Stomach smooth muscle (tissue), 2 donors: ENCODE results near the gene SDCBP2.

Source experiments
- H3K27ac ChIP-seq: one replicate; pipeline ENCODE4 v1.7.0; 2013; ENCODE audit warnings: mild to moderate bottlenecking, low read length, inconsistent platforms
- H3K27me3 ChIP-seq, 2 donors: one replicate each; pipeline ENCODE4 v1.7.0; 2013; ENCODE audit warnings: low read length in 2 of 2; ENCODE audit not compliant: insufficient read depth in 2 of 2, control insufficient read depth in 1 of 2
- H3K36me3 ChIP-seq, 2 donors: one replicate each; pipeline ENCODE4 v1.7.0; 2013; ENCODE audit warnings: low read length in 2 of 2; ENCODE audit not compliant: control insufficient read depth in 2 of 2, insufficient read depth in 2 of 2
- H3K4me1 ChIP-seq: one replicate; pipeline ENCODE4 v1.7.0; 2013; ENCODE audit warnings: low read length; ENCODE audit not compliant: control insufficient read depth, insufficient read depth
- H3K4me3 ChIP-seq, 2 donors: one replicate each; pipeline ENCODE4 v1.7.0; 2013; ENCODE audit warnings: low read length in 2 of 2
- H3K9ac ChIP-seq, 2 donors: one replicate each; pipeline ENCODE4 v1.7.0; 2013; ENCODE audit warnings: low read length in 2 of 2, mild to moderate bottlenecking in 1 of 2
- H3K9me3 ChIP-seq, 2 donors: one replicate each; pipeline ENCODE4 v1.7.0; 2013; ENCODE audit warnings: low read length in 2 of 2; ENCODE audit not compliant: control insufficient read depth in 2 of 2
- donor health status: healthy.
- donor health status: Pancreatic carcinoma.

SDCBP2 gene

DNA sequence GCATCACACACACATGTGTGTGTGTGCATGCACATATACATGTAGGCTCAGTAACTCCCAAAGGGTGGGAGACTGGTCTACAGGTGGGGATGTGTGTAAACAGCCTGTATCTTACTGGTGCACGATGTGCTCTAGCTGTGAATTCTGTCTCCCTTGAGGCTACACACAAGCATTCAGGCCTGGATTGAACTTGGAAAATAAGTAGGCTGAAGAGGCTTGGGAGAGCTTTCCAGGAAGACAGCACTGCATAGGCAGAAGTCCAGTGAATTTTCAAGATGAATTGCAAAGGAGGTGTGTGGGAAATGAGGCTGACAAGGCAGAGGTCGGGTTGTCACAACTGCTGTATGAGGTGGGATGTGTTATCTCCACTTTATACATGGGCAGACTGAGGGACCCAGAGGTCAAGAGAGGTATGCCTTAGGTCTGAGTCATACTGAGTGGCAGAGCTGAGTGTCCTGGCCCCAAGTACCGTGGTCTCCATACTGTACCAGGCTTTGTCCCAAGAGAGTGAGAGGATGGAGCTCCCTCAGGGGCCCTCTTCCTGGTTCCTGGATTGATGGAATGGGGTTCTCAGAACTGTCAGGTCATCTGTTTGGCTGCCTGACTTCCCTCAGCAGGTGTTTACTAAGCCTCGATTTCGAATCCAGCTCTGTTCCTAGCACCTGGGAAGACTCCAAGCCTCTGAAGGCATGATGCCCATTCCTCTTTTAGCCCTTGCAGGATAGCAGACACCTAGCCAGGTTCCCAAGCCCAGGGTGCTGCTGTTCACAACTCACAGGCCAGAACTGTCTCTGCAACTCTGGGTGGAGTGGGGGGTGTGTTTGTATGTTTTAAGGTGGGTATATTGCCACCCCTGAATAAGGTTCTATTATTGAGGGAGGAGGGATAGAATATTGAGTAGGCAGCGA lies 48.5 kb downstream of the SDCBP2 start:
- H3K27ac ChIP-seq, result no peak overlapping the region
- no peak overlapping the region for H3K4me3 ChIP-seq
- no peaks in the 10 kb centered on the region for H3K27me3 ChIP-seq
- no peak overlapping the region for H3K9ac ChIP-seq
- peaks cover 0 to 8% of the 10 kb centered on the region in 2 donors for H3K36me3 ChIP-seq
- no peaks in the 10 kb centered on the region for H3K9me3 ChIP-seq
- no peaks in the 10 kb centered on the region for H3K4me1 ChIP-seq

DNA sequence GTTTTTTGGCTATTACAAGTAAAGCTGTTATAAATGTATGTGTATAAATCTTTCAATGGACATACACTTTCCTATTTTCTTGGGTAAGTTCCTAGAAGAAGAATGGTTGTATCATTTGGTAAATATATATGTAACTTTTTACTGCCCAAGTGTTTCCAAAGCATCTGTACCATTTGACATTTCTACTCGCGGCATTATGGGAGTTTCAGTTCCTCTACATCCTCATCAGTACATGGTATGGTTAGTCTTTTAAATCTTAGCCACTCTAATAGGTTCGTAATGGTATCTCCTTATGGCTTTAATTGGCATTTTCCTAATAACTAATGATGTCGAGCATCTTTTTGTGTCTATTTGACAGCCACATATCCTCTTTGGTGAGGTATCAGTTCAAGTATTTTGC lies 49.9 kb downstream of the SDCBP2 start:
- H3K27me3 ChIP-seq, result no peaks in the 10 kb centered on the region
- H3K4me1 ChIP-seq, result no peaks in the 10 kb centered on the region
- H3K36me3 ChIP-seq, result peaks cover 0 to 6% of the 10 kb centered on the region in 2 donors
- no peak overlapping the region for H3K9ac ChIP-seq
- H3K9me3 ChIP-seq, result no peaks in the 10 kb centered on the region
- H3K4me3 ChIP-seq, result no peak overlapping the region
- H3K27ac ChIP-seq, result no peak overlapping the region

DNA sequence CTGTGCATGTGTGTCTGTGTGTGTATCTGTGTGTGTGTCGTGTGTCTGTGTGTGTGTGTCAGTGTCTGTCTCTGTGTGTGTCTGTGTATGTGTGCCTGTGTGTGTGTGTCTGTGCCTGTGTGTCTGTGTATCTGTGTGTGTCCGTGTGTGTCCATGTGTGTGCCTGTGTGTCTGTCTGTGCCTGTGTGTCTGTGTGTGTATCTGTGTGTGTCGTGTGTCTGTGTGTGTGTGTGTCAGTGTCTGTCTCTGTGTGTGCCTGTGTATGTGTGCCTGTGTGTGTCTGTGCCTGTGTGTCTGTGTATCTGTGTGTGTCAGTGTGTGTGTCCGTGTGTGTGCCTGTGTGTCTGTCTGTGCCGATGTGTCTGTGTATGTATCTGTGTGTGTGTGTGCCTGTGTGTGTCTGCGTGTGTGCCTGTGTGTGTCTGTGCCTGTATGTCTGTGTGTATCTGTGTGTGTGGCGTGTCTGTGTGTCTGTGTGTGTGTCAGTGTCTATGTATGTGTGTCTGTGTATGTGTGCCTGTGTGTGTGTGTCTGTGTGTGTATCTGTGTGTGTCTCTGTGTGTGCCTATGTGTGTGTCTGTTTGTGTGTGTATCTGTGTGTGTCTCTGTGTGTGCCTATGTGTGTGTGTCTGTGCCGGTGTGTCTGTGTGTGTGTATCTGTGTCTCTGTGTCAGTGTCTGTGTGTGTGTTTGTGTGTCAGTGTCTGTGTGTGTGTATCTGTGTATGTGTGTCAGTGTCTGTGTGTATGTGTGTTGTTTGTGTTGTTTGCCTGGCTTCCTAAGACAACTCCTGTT lies 51.2 kb downstream of the SDCBP2 start:
- H3K27ac ChIP-seq, result no peak overlapping the region
- H3K4me3 ChIP-seq, result no peak overlapping the region
- no peaks in the 10 kb centered on the region for H3K4me1 ChIP-seq
- no peaks in the 10 kb centered on the region for H3K9me3 ChIP-seq
- H3K36me3 ChIP-seq, result peaks cover 0 to 6% of the 10 kb centered on the region in 2 donors
- H3K9ac ChIP-seq, result no peak overlapping the region
- H3K27me3 ChIP-seq, result no peaks in the 10 kb centered on the region

DNA sequence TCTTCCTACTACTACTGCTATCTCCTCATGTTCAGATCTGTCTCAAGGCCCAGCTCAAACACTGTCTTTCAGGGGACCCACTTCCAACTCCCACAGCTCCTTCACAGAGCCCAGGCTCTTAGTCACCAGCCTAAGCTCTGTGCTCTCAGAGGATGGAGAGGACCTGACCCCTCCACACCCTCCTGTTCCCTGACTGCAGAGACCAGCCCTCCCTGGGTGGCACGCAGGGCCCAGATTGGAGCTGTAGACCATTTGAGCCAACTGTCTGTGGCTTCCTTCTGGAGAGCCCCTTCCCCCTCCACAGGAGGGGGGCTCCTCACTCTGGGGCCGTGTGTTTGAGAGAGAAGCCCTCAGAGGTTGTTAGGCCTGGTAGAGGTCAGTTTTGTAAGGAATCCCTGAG lies 53.0 kb downstream of the SDCBP2 start:
- Histone ChIP-seq H3K27ac (no peak overlapping the region), H3K9me3 (no peaks in the 10 kb centered on the region), H3K4me3 (no peak overlapping the region), H3K27me3 (no peaks in the 10 kb centered on the region), H3K4me1 (no peaks in the 10 kb centered on the region), H3K36me3 (peaks cover 0 to 6% of the 10 kb centered on the region in 2 donors), H3K9ac (no peak overlapping the region)

DNA sequence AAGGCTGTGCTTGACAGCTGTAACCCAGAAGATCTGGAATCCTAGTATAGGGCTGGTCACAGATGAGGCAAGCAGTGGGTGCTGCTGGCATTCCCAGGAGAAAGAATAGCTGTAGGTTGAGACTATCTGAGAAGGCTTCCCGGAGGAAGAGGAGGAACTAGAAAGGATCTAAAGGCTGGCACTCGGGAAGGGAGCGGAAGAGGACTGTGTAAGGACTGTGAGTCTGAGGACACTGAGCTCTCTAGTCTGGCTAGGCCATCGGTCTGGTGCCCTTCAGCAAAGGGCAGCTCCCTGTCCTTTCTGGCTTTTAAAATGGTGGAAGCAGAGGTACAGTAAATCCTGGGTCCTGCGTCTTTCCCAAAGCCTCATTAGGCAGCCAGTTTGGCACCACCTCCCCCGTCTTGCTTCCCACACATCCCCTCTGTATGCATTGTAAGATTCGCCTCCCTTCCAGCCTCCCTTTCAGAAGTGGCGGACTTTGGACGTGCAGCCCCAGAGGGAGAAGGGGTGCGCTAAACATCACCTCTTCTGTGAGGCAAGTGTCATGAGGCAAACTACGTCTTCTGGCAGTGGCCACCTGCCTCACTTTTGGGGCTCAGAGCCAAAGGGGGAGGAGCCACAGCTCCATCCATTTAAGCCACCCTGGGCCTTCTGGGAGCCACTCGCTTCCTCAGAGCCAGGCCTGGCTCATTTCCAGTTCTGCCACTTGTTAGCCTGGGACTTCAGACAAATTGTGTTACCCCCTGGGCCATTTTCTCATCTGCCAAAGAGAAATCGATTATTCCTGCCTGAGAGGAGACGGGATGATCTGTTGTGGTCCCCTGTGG lies 54.2 kb downstream of the SDCBP2 start:
- Histone ChIP-seq H3K4me1 (no peaks in the 10 kb centered on the region), H3K36me3 (peaks cover 0 to 3% of the 10 kb centered on the region in 2 donors), H3K4me3 (no peak overlapping the region), H3K9me3 (no peaks in the 10 kb centered on the region), H3K9ac (no peak overlapping the region), H3K27ac (no peak overlapping the region), H3K27me3 (no peaks in the 10 kb centered on the region)

DNA sequence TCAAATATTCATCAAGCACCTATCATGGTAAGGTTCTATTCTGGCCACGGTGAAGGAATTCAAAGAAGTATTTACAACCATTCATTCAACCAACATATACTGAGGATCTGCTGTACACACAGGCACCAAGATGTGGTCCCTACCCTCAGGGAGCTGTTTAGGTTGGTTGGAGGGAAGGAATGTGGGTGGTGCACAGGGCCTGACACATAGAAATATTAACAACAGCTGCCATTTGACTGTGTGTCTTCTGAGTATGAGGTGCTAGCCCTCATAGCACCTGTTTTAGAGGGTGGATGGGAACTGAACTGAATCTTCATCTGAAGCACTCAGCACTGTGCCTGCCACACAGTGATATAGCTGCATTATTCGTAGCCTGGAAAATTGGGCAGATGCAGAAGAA lies 55.6 kb downstream of the SDCBP2 start:
- H3K4me1 ChIP-seq, result no peaks in the 10 kb centered on the region
- H3K9me3 ChIP-seq, result no peaks in the 10 kb centered on the region
- no peak overlapping the region for H3K27ac ChIP-seq
- peaks cover 0 to 6% of the 10 kb centered on the region in 2 donors for H3K36me3 ChIP-seq
- H3K9ac ChIP-seq, result no peak overlapping the region
- no peak overlapping the region for H3K4me3 ChIP-seq
- no peaks in the 10 kb centered on the region for H3K27me3 ChIP-seq

DNA sequence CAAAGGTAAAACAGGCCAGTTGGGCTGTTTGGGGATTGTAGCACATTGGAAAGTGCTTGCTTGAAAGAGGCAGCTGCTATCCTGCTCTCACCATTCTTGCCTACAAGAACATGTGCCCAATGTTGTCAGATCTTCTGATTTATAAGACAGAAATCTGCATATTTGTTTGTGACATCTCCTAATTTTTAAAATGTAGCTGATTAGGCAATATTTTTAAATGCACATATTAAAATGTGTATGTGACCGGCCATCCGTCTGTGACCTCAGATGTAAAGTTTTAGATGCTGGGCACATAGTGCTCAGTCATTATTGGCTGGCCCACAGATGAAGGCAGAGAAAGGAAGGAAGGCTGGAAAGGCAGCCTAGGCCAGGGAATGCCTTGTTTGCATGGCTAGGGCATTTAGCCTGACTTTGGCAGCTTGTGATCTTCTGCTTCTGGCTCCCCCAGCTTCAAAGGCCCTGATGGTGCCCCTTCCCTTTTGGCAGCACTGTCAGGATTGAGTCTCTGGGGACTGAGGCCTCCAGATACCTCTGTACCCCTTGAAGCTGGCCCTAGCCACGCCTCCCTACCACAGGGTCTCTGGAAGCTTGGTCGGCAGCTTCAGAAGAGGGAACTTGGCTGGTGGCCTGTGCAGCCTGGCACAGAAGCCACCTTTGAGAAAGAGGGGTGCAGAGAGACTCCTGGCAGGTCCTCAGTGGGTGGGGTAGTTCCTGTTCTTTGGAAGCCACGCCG lies 56.4 kb downstream of the SDCBP2 start:
- Histone ChIP-seq H3K4me1 (peaks cover 2% of the 10 kb centered on the region), H3K27me3 (no peaks in the 10 kb centered on the region), H3K9me3 (no peaks in the 10 kb centered on the region), H3K9ac (no peak overlapping the region), H3K36me3 (peaks cover 0 to 6% of the 10 kb centered on the region in 2 donors), H3K27ac (no peak overlapping the region), H3K4me3 (no peak overlapping the region)

DNA sequence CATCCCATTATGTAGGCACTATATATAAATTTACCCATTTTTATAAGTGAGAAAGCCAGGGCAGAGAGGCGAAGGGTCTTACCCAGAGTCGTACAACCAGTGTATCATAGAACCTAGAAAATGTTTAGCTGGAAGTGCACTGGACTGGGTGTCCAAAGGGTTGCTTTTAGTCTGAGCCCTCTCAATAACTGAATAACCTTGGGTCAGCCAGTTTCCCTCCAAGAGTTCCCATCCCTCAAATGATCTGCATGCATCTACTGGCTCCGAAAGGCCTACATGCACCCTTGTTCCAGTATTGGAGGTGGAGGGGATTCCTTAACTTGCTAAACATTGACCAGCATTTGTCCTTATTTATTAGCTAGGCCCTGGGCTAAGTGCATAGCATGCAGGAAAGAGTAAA lies 59.1 kb downstream of the SDCBP2 start:
- Histone ChIP-seq H3K27ac (no peak overlapping the region), H3K36me3 (peaks cover 0 to 6% of the 10 kb centered on the region in 2 donors), H3K9me3 (no peaks in the 10 kb centered on the region), H3K4me1 (peaks cover 12% of the 10 kb centered on the region), H3K4me3 (no peak overlapping the region), H3K9ac (no peak overlapping the region), H3K27me3 (no peaks in the 10 kb centered on the region)

DNA sequence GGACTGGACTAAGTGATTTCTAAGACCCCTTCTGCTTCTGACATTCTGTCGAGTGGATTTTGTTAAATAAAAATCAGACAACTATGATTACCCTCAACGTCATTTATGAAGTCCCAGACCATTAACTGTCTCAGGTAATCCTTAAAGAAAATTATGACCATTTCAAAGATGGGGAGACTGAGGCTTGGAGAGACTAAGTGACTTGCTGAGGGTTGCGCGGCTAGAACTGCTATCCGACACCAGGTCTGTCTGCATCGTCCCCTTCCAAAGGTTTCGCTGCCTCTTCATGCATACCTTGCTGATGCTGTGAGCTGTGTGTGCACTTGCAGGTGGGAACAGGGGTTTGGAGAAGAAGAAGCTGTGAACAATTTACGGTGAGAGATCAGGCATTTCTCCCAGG lies 59.7 kb downstream of the SDCBP2 start:
- Histone ChIP-seq H3K27me3 (no peaks in the 10 kb centered on the region), H3K36me3 (peaks cover 0 to 6% of the 10 kb centered on the region in 2 donors), H3K9ac (no peak overlapping the region), H3K4me3 (no peak overlapping the region), H3K4me1 (peaks cover 12% of the 10 kb centered on the region), H3K9me3 (no peaks in the 10 kb centered on the region), H3K27ac (no peak overlapping the region)
